ENCODE measurements around the gene MOGAT1. TPM values are rescaled to one million over a fixed set of nuclear protein-coding genes. Genes with fewer than 3 reads are reported as not detected.

The MOGAT1 gene
- total and polyA plus RNA-seq, 9 of the 15 experiments (the other 6 are each of a cell fraction or from before 2014, with no cell fraction given): not detected

DNA sequence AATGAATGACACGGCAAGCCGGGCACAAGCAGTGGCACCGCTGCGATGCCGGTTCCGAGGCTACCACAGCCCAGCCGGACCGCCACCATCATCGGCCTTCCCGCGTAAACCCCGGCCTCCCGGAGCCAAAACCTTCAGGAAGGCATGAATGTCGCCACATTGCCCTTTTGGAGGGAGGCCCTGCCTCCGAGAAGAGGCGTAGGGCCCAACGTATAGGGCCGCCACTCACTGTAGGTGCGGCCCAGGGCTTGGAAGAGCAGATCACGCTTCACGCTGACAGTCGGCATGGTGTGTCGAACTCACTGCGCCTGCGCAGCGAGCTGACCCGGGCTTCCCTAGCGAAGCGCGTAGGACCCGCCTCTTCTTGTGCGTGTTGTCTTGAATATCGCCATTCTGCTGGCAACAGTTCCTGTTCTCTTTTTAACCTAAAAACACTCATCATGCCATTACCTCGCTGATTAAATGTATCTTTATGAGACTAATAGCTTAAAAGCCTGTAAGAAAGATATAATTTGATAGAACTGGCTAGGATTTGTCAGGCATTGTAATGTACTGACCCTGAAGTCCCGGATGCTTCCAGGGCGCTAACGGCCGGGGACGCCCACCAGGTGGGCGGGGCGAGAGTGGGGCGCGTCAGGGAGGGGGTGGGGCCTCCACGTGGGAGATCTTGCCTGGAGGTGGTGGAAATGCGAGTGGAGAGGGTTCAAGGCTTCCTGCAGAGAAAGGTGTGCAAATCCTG, 15.5 kb upstream of the MOGAT1 start, which contains the start of gene FARSB (continued):
- TF ChIP-seq ZKSCAN1 (IDR thresholded peaks at IDR 0.05; ENCODE audit: low read depth, low read length) (no peak), CHD1 (IDR thresholded peaks at IDR 0.05; ENCODE audit: low read length) (no peak), MYNN (IDR thresholded peaks at IDR 0.05) (no peak), MYNN (CRISPR knock-in tag; IDR thresholded peaks at IDR 0.05) (no peak), DMBX1 (CRISPR knock-in tag; IDR thresholded peaks at IDR 0.05; ENCODE audit: borderline replicate concordance) (no peak), HDAC1 (IDR thresholded peaks at IDR 0.05) (peak in 1 of 2 experiments; percentile 96; a peak in 2 of 4 replicates), ZNF717 (CRISPR knock-in tag; IDR thresholded peaks at IDR 0.05) (no peak), TAF1 (IDR thresholded peaks at IDR 0.05; ENCODE audit: control insufficient read depth, extremely low read depth, insufficient read depth, low read length, severe bottlenecking) (peak; percentile 54), ZNF217 (CRISPR knock-in tag; IDR thresholded peaks at IDR 0.05) (no peak), ZNF444 (CRISPR knock-in tag; IDR thresholded peaks at IDR 0.05) (no peak), PHF20 (IDR thresholded peaks at IDR 0.05; ENCODE audit: partially characterized antibody) (peak; percentile 58), ZFP1 (CRISPR knock-in tag; IDR thresholded peaks at IDR 0.05) (no peak), PHF21A (IDR thresholded peaks at IDR 0.05; ENCODE audit: borderline replicate concordance, low read depth) (no peak), NR1H2 (CRISPR knock-in tag; IDR thresholded peaks at IDR 0.05) (no peak)
- TF ChIP-seq, protein P1, sequence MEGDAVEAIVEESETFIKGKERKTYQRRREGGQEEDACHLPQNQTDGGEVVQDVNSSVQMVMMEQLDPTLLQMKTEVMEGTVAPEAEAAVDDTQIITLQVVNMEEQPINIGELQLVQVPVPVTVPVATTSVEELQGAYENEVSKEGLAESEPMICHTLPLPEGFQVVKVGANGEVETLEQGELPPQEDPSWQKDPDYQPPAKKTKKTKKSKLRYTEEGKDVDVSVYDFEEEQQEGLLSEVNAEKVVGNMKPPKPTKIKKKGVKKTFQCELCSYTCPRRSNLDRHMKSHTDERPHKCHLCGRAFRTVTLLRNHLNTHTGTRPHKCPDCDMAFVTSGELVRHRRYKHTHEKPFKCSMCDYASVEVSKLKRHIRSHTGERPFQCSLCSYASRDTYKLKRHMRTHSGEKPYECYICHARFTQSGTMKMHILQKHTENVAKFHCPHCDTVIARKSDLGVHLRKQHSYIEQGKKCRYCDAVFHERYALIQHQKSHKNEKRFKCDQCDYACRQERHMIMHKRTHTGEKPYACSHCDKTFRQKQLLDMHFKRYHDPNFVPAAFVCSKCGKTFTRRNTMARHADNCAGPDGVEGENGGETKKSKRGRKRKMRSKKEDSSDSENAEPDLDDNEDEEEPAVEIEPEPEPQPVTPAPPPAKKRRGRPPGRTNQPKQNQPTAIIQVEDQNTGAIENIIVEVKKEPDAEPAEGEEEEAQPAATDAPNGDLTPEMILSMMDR (IDR thresholded peaks at IDR 0.05 in 2 of 3, conservative IDR thresholded peaks at IDR 0.05 in 1 of 3; ENCODE audit: insufficient read depth in 2 of 3, low read depth in 1 of 3, low read length in 3 of 3): no peak
- TF ChIP-seq, protein P2, sequence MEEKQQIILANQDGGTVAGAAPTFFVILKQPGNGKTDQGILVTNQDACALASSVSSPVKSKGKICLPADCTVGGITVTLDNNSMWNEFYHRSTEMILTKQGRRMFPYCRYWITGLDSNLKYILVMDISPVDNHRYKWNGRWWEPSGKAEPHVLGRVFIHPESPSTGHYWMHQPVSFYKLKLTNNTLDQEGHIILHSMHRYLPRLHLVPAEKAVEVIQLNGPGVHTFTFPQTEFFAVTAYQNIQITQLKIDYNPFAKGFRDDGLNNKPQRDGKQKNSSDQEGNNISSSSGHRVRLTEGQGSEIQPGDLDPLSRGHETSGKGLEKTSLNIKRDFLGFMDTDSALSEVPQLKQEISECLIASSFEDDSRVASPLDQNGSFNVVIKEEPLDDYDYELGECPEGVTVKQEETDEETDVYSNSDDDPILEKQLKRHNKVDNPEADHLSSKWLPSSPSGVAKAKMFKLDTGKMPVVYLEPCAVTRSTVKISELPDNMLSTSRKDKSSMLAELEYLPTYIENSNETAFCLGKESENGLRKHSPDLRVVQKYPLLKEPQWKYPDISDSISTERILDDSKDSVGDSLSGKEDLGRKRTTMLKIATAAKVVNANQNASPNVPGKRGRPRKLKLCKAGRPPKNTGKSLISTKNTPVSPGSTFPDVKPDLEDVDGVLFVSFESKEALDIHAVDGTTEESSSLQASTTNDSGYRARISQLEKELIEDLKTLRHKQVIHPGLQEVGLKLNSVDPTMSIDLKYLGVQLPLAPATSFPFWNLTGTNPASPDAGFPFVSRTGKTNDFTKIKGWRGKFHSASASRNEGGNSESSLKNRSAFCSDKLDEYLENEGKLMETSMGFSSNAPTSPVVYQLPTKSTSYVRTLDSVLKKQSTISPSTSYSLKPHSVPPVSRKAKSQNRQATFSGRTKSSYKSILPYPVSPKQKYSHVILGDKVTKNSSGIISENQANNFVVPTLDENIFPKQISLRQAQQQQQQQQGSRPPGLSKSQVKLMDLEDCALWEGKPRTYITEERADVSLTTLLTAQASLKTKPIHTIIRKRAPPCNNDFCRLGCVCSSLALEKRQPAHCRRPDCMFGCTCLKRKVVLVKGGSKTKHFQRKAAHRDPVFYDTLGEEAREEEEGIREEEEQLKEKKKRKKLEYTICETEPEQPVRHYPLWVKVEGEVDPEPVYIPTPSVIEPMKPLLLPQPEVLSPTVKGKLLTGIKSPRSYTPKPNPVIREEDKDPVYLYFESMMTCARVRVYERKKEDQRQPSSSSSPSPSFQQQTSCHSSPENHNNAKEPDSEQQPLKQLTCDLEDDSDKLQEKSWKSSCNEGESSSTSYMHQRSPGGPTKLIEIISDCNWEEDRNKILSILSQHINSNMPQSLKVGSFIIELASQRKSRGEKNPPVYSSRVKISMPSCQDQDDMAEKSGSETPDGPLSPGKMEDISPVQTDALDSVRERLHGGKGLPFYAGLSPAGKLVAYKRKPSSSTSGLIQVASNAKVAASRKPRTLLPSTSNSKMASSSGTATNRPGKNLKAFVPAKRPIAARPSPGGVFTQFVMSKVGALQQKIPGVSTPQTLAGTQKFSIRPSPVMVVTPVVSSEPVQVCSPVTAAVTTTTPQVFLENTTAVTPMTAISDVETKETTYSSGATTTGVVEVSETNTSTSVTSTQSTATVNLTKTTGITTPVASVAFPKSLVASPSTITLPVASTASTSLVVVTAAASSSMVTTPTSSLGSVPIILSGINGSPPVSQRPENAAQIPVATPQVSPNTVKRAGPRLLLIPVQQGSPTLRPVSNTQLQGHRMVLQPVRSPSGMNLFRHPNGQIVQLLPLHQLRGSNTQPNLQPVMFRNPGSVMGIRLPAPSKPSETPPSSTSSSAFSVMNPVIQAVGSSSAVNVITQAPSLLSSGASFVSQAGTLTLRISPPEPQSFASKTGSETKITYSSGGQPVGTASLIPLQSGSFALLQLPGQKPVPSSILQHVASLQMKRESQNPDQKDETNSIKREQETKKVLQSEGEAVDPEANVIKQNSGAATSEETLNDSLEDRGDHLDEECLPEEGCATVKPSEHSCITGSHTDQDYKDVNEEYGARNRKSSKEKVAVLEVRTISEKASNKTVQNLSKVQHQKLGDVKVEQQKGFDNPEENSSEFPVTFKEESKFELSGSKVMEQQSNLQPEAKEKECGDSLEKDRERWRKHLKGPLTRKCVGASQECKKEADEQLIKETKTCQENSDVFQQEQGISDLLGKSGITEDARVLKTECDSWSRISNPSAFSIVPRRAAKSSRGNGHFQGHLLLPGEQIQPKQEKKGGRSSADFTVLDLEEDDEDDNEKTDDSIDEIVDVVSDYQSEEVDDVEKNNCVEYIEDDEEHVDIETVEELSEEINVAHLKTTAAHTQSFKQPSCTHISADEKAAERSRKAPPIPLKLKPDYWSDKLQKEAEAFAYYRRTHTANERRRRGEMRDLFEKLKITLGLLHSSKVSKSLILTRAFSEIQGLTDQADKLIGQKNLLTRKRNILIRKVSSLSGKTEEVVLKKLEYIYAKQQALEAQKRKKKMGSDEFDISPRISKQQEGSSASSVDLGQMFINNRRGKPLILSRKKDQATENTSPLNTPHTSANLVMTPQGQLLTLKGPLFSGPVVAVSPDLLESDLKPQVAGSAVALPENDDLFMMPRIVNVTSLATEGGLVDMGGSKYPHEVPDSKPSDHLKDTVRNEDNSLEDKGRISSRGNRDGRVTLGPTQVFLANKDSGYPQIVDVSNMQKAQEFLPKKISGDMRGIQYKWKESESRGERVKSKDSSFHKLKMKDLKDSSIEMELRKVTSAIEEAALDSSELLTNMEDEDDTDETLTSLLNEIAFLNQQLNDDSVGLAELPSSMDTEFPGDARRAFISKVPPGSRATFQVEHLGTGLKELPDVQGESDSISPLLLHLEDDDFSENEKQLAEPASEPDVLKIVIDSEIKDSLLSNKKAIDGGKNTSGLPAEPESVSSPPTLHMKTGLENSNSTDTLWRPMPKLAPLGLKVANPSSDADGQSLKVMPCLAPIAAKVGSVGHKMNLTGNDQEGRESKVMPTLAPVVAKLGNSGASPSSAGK (IDR thresholded peaks at IDR 0.05): peak; percentile 46
